Measurements from ENCODE around the gene LAMA3. TPM values are rescaled to one million over a fixed set of nuclear protein-coding genes. Genes with fewer than 3 reads are reported as not detected.

LAMA3 gene
- total RNA-seq, 1 donor from 2014 or later: 9.4 TPM

GRCh38 chr18:23683671-23684070 is 5.6 kb upstream of the LAMA3 start:
- no peaks in the 10 kb centered on the region for H3K4me1 Mint-ChIP-seq (ENCODE audit: unreplicated experiment)
- peaks cover 4% of the 10 kb centered on the region for H3K36me3 Mint-ChIP-seq
- no peak for TF ChIP-seq CTCF (conservative IDR thresholded peaks at IDR 0.05)
- H3K9me3 Mint-ChIP-seq: no peaks in the 10 kb centered on the region
- H3K4me3 Mint-ChIP-seq: no peak overlapping the region
- no peak for DNase-seq (ENCODE audit: extremely low spot score, unreplicated experiment)
- H3K27ac Mint-ChIP-seq: no peak overlapping the region
- H3K27me3 Mint-ChIP-seq: peaks cover 58% of the 10 kb centered on the region

- H3K4me3 Mint-ChIP-seq: no peak overlapping the region
- no peaks in the 10 kb centered on the region for H3K4me1 Mint-ChIP-seq (ENCODE audit: unreplicated experiment)
- peaks cover 57% of the 10 kb centered on the region for H3K27me3 Mint-ChIP-seq
- no peak for TF ChIP-seq CTCF (conservative IDR thresholded peaks at IDR 0.05)
- H3K27ac Mint-ChIP-seq: no peak overlapping the region
- H3K36me3 Mint-ChIP-seq: peaks cover 4% of the 10 kb centered on the region
- H3K9me3 Mint-ChIP-seq: no peaks in the 10 kb centered on the region
- DNase-seq (ENCODE audit: extremely low spot score, unreplicated experiment): no peak
Measured at GRCh38 chr18:23684515-23685197, 4.6 kb upstream of the LAMA3 start.

GRCh38 chr18:23688528-23688927 is 725 bp upstream of the LAMA3 start:
- Mint-ChIP-seq H3K27me3 (peaks cover 58% of the 10 kb centered on the region), H3K4me1 (ENCODE audit: unreplicated experiment) (no peaks in the 10 kb centered on the region), H3K9me3 (no peaks in the 10 kb centered on the region), H3K4me3 (peak overlapping the region; percentile 89), H3K27ac (peak overlapping the region; percentile 67), H3K36me3 (peaks cover 4% of the 10 kb centered on the region)
- no peak for DNase-seq (ENCODE audit: extremely low spot score, unreplicated experiment)
- no peak for TF ChIP-seq CTCF (conservative IDR thresholded peaks at IDR 0.05)

GRCh38 chr18:23689616-23690504 is 607 bp downstream of the LAMA3 start:
- peak overlapping the region; percentile 80 for H3K4me3 Mint-ChIP-seq
- DNase-seq (ENCODE audit: extremely low spot score, unreplicated experiment): peak; percentile 71

More at GRCh38 chr18:23689616-23690504, 607 bp downstream of the LAMA3 start:
- Mint-ChIP-seq H3K27ac (peak overlapping the region; percentile 31), H3K9me3 (no peaks in the 10 kb centered on the region), H3K36me3 (peaks cover 4% of the 10 kb centered on the region), H3K4me1 (ENCODE audit: unreplicated experiment) (no peaks in the 10 kb centered on the region), H3K27me3 (peaks cover 49% of the 10 kb centered on the region)
- TF ChIP-seq CTCF (conservative IDR thresholded peaks at IDR 0.05): no peak
